Activated B cell treated with CpG ODN at 0.5 μM for 24 hours (primary cell): Measurements from ENCODE around the gene YKT6. TPM values are rescaled to one million over a fixed set of nuclear protein-coding genes. Genes with fewer than 3 reads are reported as not detected.

ENCODE experiments used
- ATAC-seq: fragments of 200-7000 bp; cut with Tn5 transposase; one replicate; pipeline ENCODE4 v1.10.0; 2021; ENCODE audit warnings: low read depth, mild to moderate bottlenecking, moderate library complexity
- CTCF ChIA-PET: fragments of 350-600 bp; sonication (Branson Sonifier 250); formaldehyde crosslinking; loops from one replicate; lab custom pipeline; 2021; ENCODE audit warnings: antibody characterized with exemption; lab: Charles Lee
- POLR2A ChIA-PET: fragments of 350-600 bp; sonication (Branson Sonifier 250); formaldehyde crosslinking; loops from one replicate; lab custom pipeline; 2021; ENCODE audit warnings: antibody characterized with exemption; lab: Charles Lee
- DNase-seq: peaks from one replicate; pipeline ENCODE4 v3.0.0; 2022
- H3K27ac Mint-ChIP-seq: one replicate; pipeline ENCODE4 v1.8.0; 2020; ENCODE audit warnings: mixed read lengths
- H3K27me3 Mint-ChIP-seq: one replicate; pipeline ENCODE4 v1.8.0; 2021; ENCODE audit warnings: mixed read lengths
- H3K36me3 Mint-ChIP-seq: one replicate; pipeline ENCODE4 v1.8.0; 2021; ENCODE audit warnings: low read depth, mixed read lengths
- H3K4me1 Mint-ChIP-seq: one replicate; pipeline ENCODE4 v1.8.0; 2021; ENCODE audit warnings: mixed read lengths
- H3K4me3 Mint-ChIP-seq: one replicate; pipeline ENCODE4 v1.8.0; 2020; ENCODE audit warnings: mild to moderate bottlenecking, mixed read lengths
- H3K9me3 Mint-ChIP-seq: one replicate; pipeline ENCODE4 v1.8.0; 2020; ENCODE audit warnings: mixed read lengths
- CTCF ChIP-seq: fragments of 200-600 bp; IDR thresholded peaks from one replicate; pipeline ENCODE4 v1.8.0; 2022; ENCODE audit warnings: antibody characterized with exemption, mild to moderate bottlenecking
- intact Hi-C: fragments of 100-400 bp; cut with micrococcal nuclease; formaldehyde crosslinking; loops from one replicate; pipeline ENCODE4 v1.15.1; 2024
- total RNA-seq: library from RNA; stranded (reverse); gene quantifications from 2 replicates; pipeline ENCODE4 v1.2.3, GENCODE V29; 2022

Gene YKT6
- total RNA-seq, 1 donor from 2014 or later: 78.2 TPM

- no peaks in the 10 kb centered on the region for H3K4me1 Mint-ChIP-seq
- CTCF ChIA-PET: interaction anchor here (1.0 kb wide), 1 partner anchor 17 kb away, joined by 4 read pairs; no protein-coding TSS in a partner anchor
- intact Hi-C loops: loop anchor here (5.0 kb wide), 1 partner anchor 603 kb away; the partner anchor contains the start of gene H2AZ2
- H3K27ac Mint-ChIP-seq: no peak overlapping the region
- DNase-seq: no peak
- POLR2A ChIA-PET: no interaction called here
- H3K36me3 Mint-ChIP-seq: no peaks in the 10 kb centered on the region
- no peak for ATAC-seq
- H3K27me3 Mint-ChIP-seq: no peaks in the 10 kb centered on the region
- no peak overlapping the region for H3K4me3 Mint-ChIP-seq
- H3K9me3 Mint-ChIP-seq: no peaks in the 10 kb centered on the region
- TF ChIP-seq CTCF: no peak
Measured at GRCh38 chr7:44244282-44244681, 43.5 kb downstream of the YKT6 start.

GRCh38 chr7:44246396-44247113 lies 45.8 kb downstream of the YKT6 start:
- intact Hi-C loops: no loop called here
- H3K36me3 Mint-ChIP-seq: no peaks in the 10 kb centered on the region
- no peaks in the 10 kb centered on the region for H3K9me3 Mint-ChIP-seq
- no peaks in the 10 kb centered on the region for H3K27me3 Mint-ChIP-seq
- ATAC-seq: no peak
- ChIA-PET CTCF (no interaction called here), POLR2A (no interaction called here)
- no peak for TF ChIP-seq CTCF
- H3K4me3 Mint-ChIP-seq: no peak overlapping the region
- no peak overlapping the region for H3K27ac Mint-ChIP-seq
- no peak for DNase-seq
- no peaks in the 10 kb centered on the region for H3K4me1 Mint-ChIP-seq

- POLR2A ChIA-PET: no interaction called here
- no peak overlapping the region for H3K27ac Mint-ChIP-seq
- intact Hi-C loops: no loop called here
- CTCF ChIA-PET: interaction anchor here (0.6 kb wide), 1 partner anchor 888 kb away, joined by 3 read pairs; no protein-coding TSS in a partner anchor
- H3K9me3 Mint-ChIP-seq: no peaks in the 10 kb centered on the region
- no peaks in the 10 kb centered on the region for H3K4me1 Mint-ChIP-seq
- no peak for TF ChIP-seq CTCF
- no peak for DNase-seq
- no peak for ATAC-seq
- H3K4me3 Mint-ChIP-seq: no peak overlapping the region
- H3K27me3 Mint-ChIP-seq: no peaks in the 10 kb centered on the region
- no peaks in the 10 kb centered on the region for H3K36me3 Mint-ChIP-seq
Measured at GRCh38 chr7:44247868-44248651, 47.3 kb downstream of the YKT6 start.

- H3K9me3 Mint-ChIP-seq: no peaks in the 10 kb centered on the region
- no peak for DNase-seq
- ChIA-PET POLR2A (no interaction called here), CTCF (no interaction called here)
- no peaks in the 10 kb centered on the region for H3K27me3 Mint-ChIP-seq
- intact Hi-C loops: no loop called here
- no peaks in the 10 kb centered on the region for H3K4me1 Mint-ChIP-seq
- no peak overlapping the region for H3K4me3 Mint-ChIP-seq
- TF ChIP-seq CTCF: no peak
- ATAC-seq: no peak
- H3K36me3 Mint-ChIP-seq: no peaks in the 10 kb centered on the region
- H3K27ac Mint-ChIP-seq: no peak overlapping the region
Measured at GRCh38 chr7:44249639-44250234, 49.0 kb downstream of the YKT6 start.

DNA sequence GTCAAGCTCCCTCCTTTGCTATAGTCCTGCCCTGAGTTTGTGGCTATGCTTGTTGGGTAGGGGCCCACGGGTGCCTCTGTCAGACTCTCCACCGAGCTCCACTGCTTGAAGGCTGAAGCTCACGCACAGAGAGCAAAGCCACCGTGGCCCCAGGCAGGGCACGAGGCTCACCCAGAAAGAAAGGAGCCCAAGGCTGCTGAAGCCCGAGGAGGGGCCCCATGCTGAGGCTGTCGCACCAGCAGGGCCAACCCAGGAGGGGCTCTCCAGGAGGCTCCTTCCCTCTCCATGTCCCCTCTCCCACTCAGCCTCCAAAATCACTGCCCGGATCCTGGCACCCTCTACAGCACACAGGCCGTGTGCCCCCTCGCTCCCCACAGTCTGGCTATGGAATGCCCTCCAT lies 50.5 kb downstream of the YKT6 start:
- H3K9me3 Mint-ChIP-seq: no peaks in the 10 kb centered on the region
- TF ChIP-seq CTCF: no peak
- ChIA-PET POLR2A (no interaction called here), CTCF (no interaction called here)
- H3K4me1 Mint-ChIP-seq: no peaks in the 10 kb centered on the region
- H3K36me3 Mint-ChIP-seq: no peaks in the 10 kb centered on the region
- H3K27me3 Mint-ChIP-seq: no peaks in the 10 kb centered on the region
- no peak overlapping the region for H3K4me3 Mint-ChIP-seq
- ATAC-seq: no peak
- intact Hi-C loops: no loop called here
- H3K27ac Mint-ChIP-seq: no peak overlapping the region
- DNase-seq: no peak
